Measurements from ENCODE around the gene CEP95.

DNA sequence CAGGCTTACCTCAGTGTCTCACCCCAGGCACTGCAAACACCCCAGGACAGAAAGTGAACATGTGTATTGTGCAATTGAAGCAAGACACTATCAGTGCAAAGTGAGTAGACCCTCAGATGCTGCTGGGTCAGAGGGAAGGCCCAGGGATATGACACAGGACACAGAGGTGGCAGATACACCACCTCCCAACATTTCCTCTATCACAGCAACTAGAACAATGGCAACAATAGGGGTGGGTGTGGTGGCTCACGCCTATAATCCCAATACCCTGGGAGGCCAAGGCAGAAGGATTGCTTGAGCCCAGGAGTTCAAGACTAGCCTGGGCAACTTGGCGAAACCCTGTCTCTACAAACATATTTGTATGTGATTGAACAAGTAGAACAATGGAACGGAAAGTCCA, 35.3 kb upstream of the CEP95 start:
- TF ChIP-seq, protein P1, sequence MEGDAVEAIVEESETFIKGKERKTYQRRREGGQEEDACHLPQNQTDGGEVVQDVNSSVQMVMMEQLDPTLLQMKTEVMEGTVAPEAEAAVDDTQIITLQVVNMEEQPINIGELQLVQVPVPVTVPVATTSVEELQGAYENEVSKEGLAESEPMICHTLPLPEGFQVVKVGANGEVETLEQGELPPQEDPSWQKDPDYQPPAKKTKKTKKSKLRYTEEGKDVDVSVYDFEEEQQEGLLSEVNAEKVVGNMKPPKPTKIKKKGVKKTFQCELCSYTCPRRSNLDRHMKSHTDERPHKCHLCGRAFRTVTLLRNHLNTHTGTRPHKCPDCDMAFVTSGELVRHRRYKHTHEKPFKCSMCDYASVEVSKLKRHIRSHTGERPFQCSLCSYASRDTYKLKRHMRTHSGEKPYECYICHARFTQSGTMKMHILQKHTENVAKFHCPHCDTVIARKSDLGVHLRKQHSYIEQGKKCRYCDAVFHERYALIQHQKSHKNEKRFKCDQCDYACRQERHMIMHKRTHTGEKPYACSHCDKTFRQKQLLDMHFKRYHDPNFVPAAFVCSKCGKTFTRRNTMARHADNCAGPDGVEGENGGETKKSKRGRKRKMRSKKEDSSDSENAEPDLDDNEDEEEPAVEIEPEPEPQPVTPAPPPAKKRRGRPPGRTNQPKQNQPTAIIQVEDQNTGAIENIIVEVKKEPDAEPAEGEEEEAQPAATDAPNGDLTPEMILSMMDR (IDR thresholded peaks at IDR 0.05; ENCODE audit: low read length): no peak
- no peak for TF ChIP-seq EZH2 (optimal IDR thresholded peaks at IDR 0.05; ENCODE audit: low read depth, low read length)

Data from MM.1S (cell line).